ENCODE measurements around the gene REEP5. TPM values are rescaled to one million over a fixed set of nuclear protein-coding genes. Genes with fewer than 3 reads are reported as not detected.

The REEP5 gene
- total RNA-seq, 1 donor from 2014 or later = 89.1 TPM

DNA sequence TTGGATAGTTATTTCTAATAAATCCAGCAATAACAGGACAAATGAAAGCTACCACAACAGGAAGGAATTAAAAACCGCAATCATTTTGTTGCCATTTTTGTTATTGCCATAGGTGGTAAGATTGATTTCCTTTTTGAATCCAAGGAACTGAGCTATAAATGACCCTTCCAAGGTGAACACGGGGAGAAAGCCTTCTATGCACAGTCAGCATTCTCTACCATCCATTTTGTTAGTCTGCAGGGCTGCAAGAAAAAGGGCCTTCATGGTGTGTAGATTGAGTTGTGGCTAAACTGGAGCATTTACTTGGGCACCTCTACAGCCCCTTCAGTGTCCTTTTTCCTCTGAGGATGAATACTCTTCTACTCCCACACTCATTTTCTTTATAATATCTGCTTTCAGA, 18.6 kb upstream of the REEP5 start:
- Histone ChIP-seq H3K27me3 (no peaks in the 10 kb centered on the region), H3K4me1 (no peaks in the 10 kb centered on the region), H3K4me3 (no peak overlapping the region), H3K27ac (no peak overlapping the region), H3K36me3 (no peaks in the 10 kb centered on the region), H3K9me3 (no peaks in the 10 kb centered on the region)
- no peak for DNase-seq (ENCODE audit: extremely low spot score in 2 of 2)
- intact Hi-C loops (cut with DNase I) = no loop called here
- TF ChIP-seq POLR2A (IDR thresholded peaks at IDR 0.05) = no peak
- TF ChIP-seq, protein P1, sequence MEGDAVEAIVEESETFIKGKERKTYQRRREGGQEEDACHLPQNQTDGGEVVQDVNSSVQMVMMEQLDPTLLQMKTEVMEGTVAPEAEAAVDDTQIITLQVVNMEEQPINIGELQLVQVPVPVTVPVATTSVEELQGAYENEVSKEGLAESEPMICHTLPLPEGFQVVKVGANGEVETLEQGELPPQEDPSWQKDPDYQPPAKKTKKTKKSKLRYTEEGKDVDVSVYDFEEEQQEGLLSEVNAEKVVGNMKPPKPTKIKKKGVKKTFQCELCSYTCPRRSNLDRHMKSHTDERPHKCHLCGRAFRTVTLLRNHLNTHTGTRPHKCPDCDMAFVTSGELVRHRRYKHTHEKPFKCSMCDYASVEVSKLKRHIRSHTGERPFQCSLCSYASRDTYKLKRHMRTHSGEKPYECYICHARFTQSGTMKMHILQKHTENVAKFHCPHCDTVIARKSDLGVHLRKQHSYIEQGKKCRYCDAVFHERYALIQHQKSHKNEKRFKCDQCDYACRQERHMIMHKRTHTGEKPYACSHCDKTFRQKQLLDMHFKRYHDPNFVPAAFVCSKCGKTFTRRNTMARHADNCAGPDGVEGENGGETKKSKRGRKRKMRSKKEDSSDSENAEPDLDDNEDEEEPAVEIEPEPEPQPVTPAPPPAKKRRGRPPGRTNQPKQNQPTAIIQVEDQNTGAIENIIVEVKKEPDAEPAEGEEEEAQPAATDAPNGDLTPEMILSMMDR (IDR thresholded peaks at IDR 0.05) = no peak
- no peak for TF ChIP-seq POLR2AphosphoS5 (IDR thresholded peaks at IDR 0.05; ENCODE audit: insufficient read depth in 1 of 2, low read depth in 1 of 2)

- intact Hi-C loops (cut with DNase I) = no loop called here
These were observed 16.3 kb upstream of the REEP5 start for GRCh38 chr5:112938286-112938685.

GRCh38 chr5:112935675-112936074, 13.6 kb upstream of the REEP5 start:
- TF ChIP-seq POLR2AphosphoS5 (IDR thresholded peaks at IDR 0.05; ENCODE audit: insufficient read depth in 1 of 2, low read depth in 1 of 2) (no peak), POLR2A (IDR thresholded peaks at IDR 0.05) (no peak)
- TF ChIP-seq, protein P1 (IDR thresholded peaks at IDR 0.05) = no peak
- Histone ChIP-seq H3K4me1 (no peaks in the 10 kb centered on the region), H3K4me3 (no peak overlapping the region), H3K36me3 (no peaks in the 10 kb centered on the region), H3K27ac (no peak overlapping the region), H3K9me3 (no peaks in the 10 kb centered on the region), H3K27me3 (no peaks in the 10 kb centered on the region)
- intact Hi-C loops (cut with DNase I) = no loop called here
- DNase-seq (ENCODE audit: extremely low spot score in 2 of 2) = no peak

More at GRCh38 chr5:112938286-112938685, 16.3 kb upstream of the REEP5 start:
- no peak for TF ChIP-seq POLR2A (IDR thresholded peaks at IDR 0.05)
- no peak for TF ChIP-seq POLR2AphosphoS5 (IDR thresholded peaks at IDR 0.05; ENCODE audit: insufficient read depth in 1 of 2, low read depth in 1 of 2)
- TF ChIP-seq, protein P1 (IDR thresholded peaks at IDR 0.05) = no peak
- no peak for DNase-seq (ENCODE audit: extremely low spot score in 2 of 2)
- no peak overlapping the region for H3K27ac ChIP-seq
- no peak overlapping the region for H3K4me3 ChIP-seq
- no peaks in the 10 kb centered on the region for H3K36me3 ChIP-seq
- H3K4me1 ChIP-seq = no peaks in the 10 kb centered on the region
- no peaks in the 10 kb centered on the region for H3K27me3 ChIP-seq
- H3K9me3 ChIP-seq = no peaks in the 10 kb centered on the region

GRCh38 chr5:112934366-112934663, 12.3 kb upstream of the REEP5 start:
- no peaks in the 10 kb centered on the region for H3K9me3 ChIP-seq
- TF ChIP-seq POLR2A (IDR thresholded peaks at IDR 0.05) (no peak), POLR2AphosphoS5 (IDR thresholded peaks at IDR 0.05; ENCODE audit: insufficient read depth in 1 of 2, low read depth in 1 of 2) (no peak)
- TF ChIP-seq, protein P1 (IDR thresholded peaks at IDR 0.05) = no peak
- no peaks in the 10 kb centered on the region for H3K36me3 ChIP-seq
- no peaks in the 10 kb centered on the region for H3K27me3 ChIP-seq
- intact Hi-C loops (cut with DNase I) = no loop called here
- H3K4me3 ChIP-seq = no peak overlapping the region
- no peaks in the 10 kb centered on the region for H3K4me1 ChIP-seq
- no peak for DNase-seq (ENCODE audit: extremely low spot score in 2 of 2)
- H3K27ac ChIP-seq = peak overlapping the region; percentile 4

GRCh38 chr5:112933651-112934365, 11.8 kb upstream of the REEP5 start:
- H3K4me1 ChIP-seq = no peaks in the 10 kb centered on the region
- intact Hi-C loops (cut with DNase I) = no loop called here
- H3K27ac ChIP-seq = peak overlapping the region; percentile 4
- no peaks in the 10 kb centered on the region for H3K27me3 ChIP-seq
- H3K36me3 ChIP-seq = no peaks in the 10 kb centered on the region
- TF ChIP-seq POLR2AphosphoS5 (IDR thresholded peaks at IDR 0.05; ENCODE audit: insufficient read depth in 1 of 2, low read depth in 1 of 2) = no peak
- no peak for TF ChIP-seq POLR2A (IDR thresholded peaks at IDR 0.05)
- TF ChIP-seq, protein P1 (IDR thresholded peaks at IDR 0.05) = no peak
- no peak for DNase-seq (ENCODE audit: extremely low spot score in 2 of 2)
- H3K4me3 ChIP-seq = no peak overlapping the region
- H3K9me3 ChIP-seq = no peaks in the 10 kb centered on the region

All from vagina (tissue), 2 donors.